GF-D8 (cell line): ENCODE results near the gene BTBD9.
A peak's percentile ranks its signal among the peaks of the same experiment; 100 is the strongest.

Experiments used
- DNase-seq: peaks from one replicate; lab custom pipeline; 2025; lab: John Stamatoyannopoulos, UW

BTBD9 gene

GRCh38 chr6:38507173-38507572, 132.6 kb downstream of the BTBD9 start:
- DNase-seq, result no peak

GRCh38 chr6:38505826-38506225, 133.9 kb downstream of the BTBD9 start:
- no peak for DNase-seq

DNA sequence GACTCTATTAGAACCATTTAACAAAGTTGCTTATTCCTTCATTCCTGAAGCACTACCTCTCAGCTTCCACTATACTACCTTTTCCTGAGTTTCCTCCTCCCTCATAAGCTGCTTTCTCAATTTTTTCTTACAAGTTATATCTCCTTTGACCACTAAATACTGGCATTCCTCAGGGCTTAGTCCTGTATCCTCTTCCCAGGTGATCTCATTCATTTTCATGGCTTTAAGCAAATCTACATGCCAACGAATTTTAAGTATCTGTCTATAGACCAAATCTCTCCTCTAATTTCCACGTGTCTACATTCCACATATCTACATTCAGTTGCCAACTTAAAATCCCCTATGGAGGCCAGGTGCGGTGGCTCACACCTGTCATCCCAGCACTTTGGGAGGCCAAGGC, 134.7 kb downstream of the BTBD9 start:
- no peak for DNase-seq

GRCh38 chr6:38503960-38504682, 135.6 kb downstream of the BTBD9 start:
- no peak for DNase-seq

GRCh38 chr6:38503032-38503773, 136.5 kb downstream of the BTBD9 start:
- no peak for DNase-seq

GRCh38 chr6:38502423-38502822, 137.3 kb downstream of the BTBD9 start:
- no peak for DNase-seq

- no peak for DNase-seq
Measured at GRCh38 chr6:38501931-38502330, 137.8 kb downstream of the BTBD9 start.

- DNase-seq, result no peak
Measured at GRCh38 chr6:38499529-38500096, 140.1 kb downstream of the BTBD9 start.

DNA sequence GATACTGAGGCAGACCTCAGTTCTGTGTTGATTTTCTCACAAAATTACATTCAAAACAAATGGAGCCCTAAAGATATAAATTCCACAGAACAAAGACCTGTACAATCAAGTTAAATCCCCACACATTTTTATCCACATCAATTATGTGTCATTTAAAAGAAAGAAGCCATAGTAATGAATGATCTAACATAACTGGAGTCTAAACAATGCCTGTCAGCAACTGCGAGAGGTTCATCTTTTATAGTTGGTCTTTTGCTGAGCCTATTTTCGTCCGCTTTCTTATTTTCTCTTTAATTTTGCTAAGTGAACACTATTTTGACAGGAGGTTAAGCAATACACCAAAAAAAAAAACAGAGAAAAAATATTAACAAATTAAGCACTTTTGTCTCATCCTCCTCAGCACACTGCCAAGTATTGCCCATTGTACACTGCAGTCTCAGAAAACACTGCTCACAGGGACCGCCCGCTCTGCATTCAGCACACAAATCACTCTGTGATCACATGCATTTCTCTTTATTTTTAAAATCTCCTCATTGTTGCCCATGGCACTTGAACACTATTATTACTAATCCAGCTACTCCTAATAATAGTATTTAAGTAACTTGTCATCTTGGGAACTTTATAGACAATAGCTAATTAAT, 140.8 kb downstream of the BTBD9 start:
- DNase-seq, result no peak

DNA sequence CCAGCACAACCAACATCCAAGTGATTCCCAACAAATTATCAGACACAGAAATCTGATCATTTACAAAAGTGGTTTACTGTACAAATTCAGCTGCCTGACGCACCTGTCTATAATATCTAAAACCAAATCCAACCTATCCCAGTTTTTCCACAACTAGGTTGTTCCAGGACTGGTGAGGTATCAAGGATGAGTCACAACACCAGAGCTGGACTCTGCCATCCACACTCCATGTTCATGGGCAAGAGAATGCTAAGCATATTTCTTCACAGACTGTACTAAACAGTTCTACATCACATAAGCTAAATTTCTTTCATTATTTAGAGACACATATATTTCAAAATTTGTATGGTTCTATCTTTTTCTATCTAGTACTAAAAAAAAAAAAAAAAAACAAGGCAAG, 141.6 kb downstream of the BTBD9 start:
- DNase-seq, result no peak

- DNase-seq, result no peak
Measured at GRCh38 chr6:38497546-38497945, 142.2 kb downstream of the BTBD9 start.

DNA sequence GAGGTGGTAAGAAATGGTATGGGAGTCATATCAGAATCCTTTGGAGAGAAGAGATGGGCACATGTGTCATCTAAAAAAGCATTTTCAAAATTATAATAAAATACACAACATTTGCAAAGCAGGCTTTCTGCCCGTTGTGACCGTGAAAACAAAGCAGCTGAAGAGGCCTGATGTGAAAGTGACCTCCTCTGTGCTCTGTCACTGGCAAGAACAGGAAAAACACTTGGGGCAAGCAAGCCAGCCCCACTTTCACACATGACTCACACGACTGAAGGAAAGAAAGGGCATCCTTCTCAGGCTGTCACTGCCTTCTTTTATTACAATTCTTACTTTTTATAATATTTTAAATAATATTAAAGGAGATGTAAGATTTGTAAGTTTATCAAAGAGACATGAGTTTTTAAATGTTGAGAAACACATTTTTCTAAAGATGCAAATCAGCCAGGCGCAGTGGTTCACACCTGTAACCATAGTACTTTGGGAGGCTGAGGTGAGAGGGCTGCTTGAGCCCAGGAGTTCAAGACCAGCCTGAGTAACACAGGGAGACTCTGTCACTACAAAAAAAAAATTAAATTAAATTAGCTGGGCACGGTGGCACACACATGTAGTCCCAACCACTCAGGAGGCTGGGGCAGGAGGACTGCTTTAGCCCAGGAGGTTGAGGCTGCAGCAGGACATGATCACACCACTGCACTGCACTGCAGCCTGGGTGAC, 143.7 kb downstream of the BTBD9 start:
- DNase-seq, result no peak

DNA sequence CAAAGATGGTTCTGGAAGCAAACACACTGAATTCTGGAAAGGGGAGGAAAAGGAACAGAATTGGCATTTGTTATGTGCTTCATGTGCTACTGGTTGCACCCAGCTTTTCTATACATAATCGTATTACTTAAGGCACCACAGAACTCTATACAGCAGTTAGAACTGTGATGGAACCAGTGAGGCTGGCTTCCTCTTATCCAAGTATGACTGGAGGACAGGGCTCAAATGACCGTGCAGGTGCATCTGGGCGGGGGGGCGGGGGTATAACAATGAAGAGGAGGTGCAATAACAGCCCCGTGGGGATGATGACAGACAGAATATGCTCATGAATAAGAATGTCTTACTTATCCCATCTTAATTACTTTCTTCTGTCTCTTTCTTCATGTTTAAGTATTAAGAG, 144.2 kb downstream of the BTBD9 start:
- no peak for DNase-seq

GRCh38 chr6:38493931-38494547, 145.7 kb downstream of the BTBD9 start:
- no peak for DNase-seq

DNA sequence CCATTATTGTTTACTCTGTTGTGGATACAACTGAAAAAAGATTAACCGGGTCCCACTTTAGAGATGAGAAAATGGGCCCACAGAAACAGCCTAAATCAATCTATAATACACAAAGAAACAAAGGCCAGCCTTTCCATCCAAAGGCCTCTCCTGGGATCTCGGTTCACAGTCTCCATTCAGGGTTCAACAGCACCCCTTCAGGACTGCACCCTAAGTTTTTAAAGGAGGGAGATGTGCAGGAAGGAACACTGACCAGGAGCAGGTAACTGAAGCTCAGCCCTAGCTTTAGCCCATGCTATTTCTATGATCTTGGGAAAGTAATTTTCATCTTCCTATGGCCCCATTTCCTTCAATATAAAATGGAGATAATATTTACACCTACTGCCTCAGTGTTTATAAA, 147.7 kb downstream of the BTBD9 start:
- no peak for DNase-seq

DNA sequence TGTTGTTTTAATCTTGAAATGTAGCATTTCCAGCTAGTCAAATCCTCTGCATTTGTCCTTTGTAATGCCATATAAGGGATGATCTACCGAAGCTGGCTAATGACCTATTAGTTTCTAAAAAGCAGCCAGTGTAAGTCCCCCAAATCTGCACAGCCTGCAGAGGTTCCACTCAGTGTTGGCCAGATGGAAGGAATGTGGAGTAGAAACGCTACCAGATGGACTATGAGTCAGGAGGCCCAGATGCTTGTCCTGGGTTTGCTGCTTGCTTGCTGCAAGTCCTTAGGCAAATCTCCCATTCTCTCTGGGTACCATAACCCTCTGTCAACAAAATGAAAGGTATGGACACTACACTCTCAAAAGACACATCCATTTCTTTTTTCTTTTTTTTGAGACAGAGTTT, 149.8 kb downstream of the BTBD9 start:
- DNase-seq, result no peak

DNA sequence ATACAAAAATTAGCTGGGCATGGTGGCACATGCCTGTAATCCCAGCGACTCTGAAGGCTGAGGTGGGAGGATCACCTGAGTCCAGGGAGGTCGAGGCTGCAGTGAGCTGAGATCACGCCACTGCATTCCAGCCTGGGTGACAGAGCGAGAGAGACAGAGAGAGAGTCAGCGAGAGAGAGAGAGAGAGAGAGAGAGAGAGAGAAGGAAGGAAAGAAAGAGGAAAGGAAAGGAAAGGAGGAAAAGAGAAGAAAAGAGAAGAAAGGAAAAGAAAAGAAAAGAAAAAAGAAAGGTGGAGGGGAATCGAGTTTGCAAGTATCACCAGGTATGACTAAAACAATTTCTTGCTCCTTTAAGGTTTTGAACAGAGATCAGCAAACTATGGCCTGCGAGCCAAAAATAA, 152.3 kb downstream of the BTBD9 start:
- DNase-seq, result no peak

GRCh38 chr6:38485488-38485887, 154.2 kb downstream of the BTBD9 start:
- no peak for DNase-seq

GRCh38 chr6:38484656-38485055, 155.1 kb downstream of the BTBD9 start:
- no peak for DNase-seq

GRCh38 chr6:38483526-38483925, 156.2 kb downstream of the BTBD9 start:
- DNase-seq, result peak; percentile 24

DNA sequence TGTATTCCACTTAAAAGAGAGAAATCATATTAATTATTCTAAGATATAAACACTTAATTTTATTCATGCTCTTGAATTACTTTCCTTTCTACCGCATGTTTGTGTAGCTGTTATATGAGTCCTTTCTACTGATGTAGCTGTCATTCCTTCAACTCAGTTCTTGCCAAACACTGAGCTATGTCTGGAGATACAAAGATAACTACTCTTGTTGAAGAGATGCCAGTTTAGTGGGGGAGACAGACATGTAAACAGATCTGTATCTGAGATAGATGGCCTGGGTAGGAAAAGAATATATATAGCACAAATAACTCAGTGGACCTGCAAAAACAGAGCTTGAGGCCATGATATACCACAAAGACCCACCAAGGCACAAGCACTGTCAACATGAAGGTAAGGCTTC, 157.3 kb downstream of the BTBD9 start:
- DNase-seq, result no peak

- no peak for DNase-seq
Measured at GRCh38 chr6:38481851-38482250, 157.9 kb downstream of the BTBD9 start.
